ENCODE measurements around the gene COL4A2. TPM values are rescaled to one million over a fixed set of nuclear protein-coding genes. Genes with fewer than 3 reads are reported as not detected.

COL4A2 gene
- total RNA-seq, 2 experiments from 2014 or later, result not detected

GRCh38 chr13:110297766-110298504 lies 9.1 kb upstream of the COL4A2 start:
- H3K27me3 Mint-ChIP-seq (ENCODE audit: low read depth), result peaks cover 38% of the 10 kb centered on the region
- DNase-seq (no peak), ATAC-seq (no peak)
- H3K4me3 Mint-ChIP-seq, result no peak overlapping the region
- H3K27ac Mint-ChIP-seq, result no peak overlapping the region
- H3K36me3 Mint-ChIP-seq (ENCODE audit: low read depth), result no peaks in the 10 kb centered on the region
- H3K9me3 Mint-ChIP-seq (ENCODE audit: insufficient read depth), result no peaks in the 10 kb centered on the region
- peaks cover 4% of the 10 kb centered on the region for H3K4me1 Mint-ChIP-seq (ENCODE audit: low read depth)
- ChIA-PET CTCF (no interaction called here), POLR2A (no interaction called here)

DNA sequence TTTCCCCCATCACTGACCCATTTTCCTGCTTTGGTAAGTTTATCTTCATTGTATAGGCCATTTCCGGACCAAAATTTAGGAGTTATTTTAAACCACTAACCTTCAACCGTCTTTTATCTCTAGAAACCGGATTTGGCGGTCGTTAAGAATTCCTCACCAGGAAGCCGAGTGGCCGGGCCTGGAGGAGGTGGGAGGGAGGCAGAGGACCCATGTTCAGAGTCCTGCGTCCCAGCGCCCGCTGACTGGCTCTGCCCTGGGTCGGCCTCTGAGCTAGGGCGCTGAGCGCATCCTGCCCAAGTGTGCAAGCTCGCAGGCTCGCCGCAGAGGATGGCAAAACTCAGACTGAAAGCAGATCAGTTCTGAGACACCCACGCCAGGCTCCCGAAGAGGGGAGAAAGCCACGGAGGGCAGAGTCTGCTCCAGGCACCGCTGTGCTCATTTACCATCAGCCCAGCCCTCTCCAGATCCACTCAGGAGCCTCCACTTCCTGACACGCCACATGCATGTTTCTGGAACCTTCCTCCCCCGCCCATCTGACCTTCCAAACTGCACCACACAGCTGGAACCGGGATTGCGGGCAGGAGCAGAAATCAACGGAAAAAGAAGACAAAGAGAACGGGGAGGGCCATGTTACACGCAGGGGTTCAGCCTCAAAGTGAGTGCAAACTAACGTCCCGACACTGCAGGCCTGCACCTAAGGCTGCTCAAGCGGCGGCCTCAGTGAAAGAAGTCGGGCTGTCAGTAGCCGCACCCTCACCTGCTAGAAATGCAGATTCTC lies 8.4 kb upstream of the COL4A2 start:
- Mint-ChIP-seq H3K27ac (no peak overlapping the region), H3K4me3 (no peak overlapping the region), H3K27me3 (ENCODE audit: low read depth) (peaks cover 43% of the 10 kb centered on the region), H3K4me1 (ENCODE audit: low read depth) (peaks cover 4% of the 10 kb centered on the region), H3K9me3 (ENCODE audit: insufficient read depth) (no peaks in the 10 kb centered on the region), H3K36me3 (ENCODE audit: low read depth) (no peaks in the 10 kb centered on the region)
- ChIA-PET CTCF (no interaction called here), POLR2A (no interaction called here)
- no peak for ATAC-seq
- no peak for DNase-seq

- no peak overlapping the region for H3K4me3 Mint-ChIP-seq
- DNase-seq (no peak), ATAC-seq (no peak)
- H3K9me3 Mint-ChIP-seq (ENCODE audit: insufficient read depth), result no peaks in the 10 kb centered on the region
- CTCF ChIA-PET, result no interaction called here
- no peak overlapping the region for H3K27ac Mint-ChIP-seq
- no peaks in the 10 kb centered on the region for H3K36me3 Mint-ChIP-seq (ENCODE audit: low read depth)
- H3K27me3 Mint-ChIP-seq (ENCODE audit: low read depth), result peaks cover 45% of the 10 kb centered on the region
- POLR2A ChIA-PET, result no interaction called here
- H3K4me1 Mint-ChIP-seq (ENCODE audit: low read depth), result peaks cover 4% of the 10 kb centered on the region
Measured at GRCh38 chr13:110299283-110299840, 7.7 kb upstream of the COL4A2 start.

- POLR2A ChIA-PET, result no interaction called here
- Mint-ChIP-seq H3K9me3 (ENCODE audit: insufficient read depth) (no peaks in the 10 kb centered on the region), H3K4me1 (ENCODE audit: low read depth) (peaks cover 4% of the 10 kb centered on the region), H3K36me3 (ENCODE audit: low read depth) (no peaks in the 10 kb centered on the region), H3K27me3 (ENCODE audit: low read depth) (peaks cover 54% of the 10 kb centered on the region), H3K27ac (no peak overlapping the region), H3K4me3 (no peak overlapping the region)
- DNase-seq, result no peak
- ATAC-seq, result no peak
- CTCF ChIA-PET, result no interaction called here
Measured at GRCh38 chr13:110300090-110300815, 6.8 kb upstream of the COL4A2 start.

GRCh38 chr13:110301083-110301482 lies 6.0 kb upstream of the COL4A2 start:
- no peaks in the 10 kb centered on the region for H3K36me3 Mint-ChIP-seq (ENCODE audit: low read depth)
- POLR2A ChIA-PET, result no interaction called here
- no peak overlapping the region for H3K4me3 Mint-ChIP-seq
- H3K9me3 Mint-ChIP-seq (ENCODE audit: insufficient read depth), result no peaks in the 10 kb centered on the region
- peaks cover 62% of the 10 kb centered on the region for H3K27me3 Mint-ChIP-seq (ENCODE audit: low read depth)
- ATAC-seq, result no peak
- no peak overlapping the region for H3K27ac Mint-ChIP-seq
- CTCF ChIA-PET, result no interaction called here
- no peak for DNase-seq
- peaks cover 4% of the 10 kb centered on the region for H3K4me1 Mint-ChIP-seq (ENCODE audit: low read depth)

- POLR2A ChIA-PET, result no interaction called here
- H3K27ac Mint-ChIP-seq, result no peak overlapping the region
- peaks cover 4% of the 10 kb centered on the region for H3K4me1 Mint-ChIP-seq (ENCODE audit: low read depth)
- H3K27me3 Mint-ChIP-seq (ENCODE audit: low read depth), result peaks cover 65% of the 10 kb centered on the region
- no peak overlapping the region for H3K4me3 Mint-ChIP-seq
- H3K36me3 Mint-ChIP-seq (ENCODE audit: low read depth), result no peaks in the 10 kb centered on the region
- ATAC-seq (no peak), DNase-seq (no peak)
- CTCF ChIA-PET, result no interaction called here
- H3K9me3 Mint-ChIP-seq (ENCODE audit: insufficient read depth), result no peaks in the 10 kb centered on the region
Measured at GRCh38 chr13:110301606-110302553, 5.2 kb upstream of the COL4A2 start.

- POLR2A ChIA-PET, result no interaction called here
- Mint-ChIP-seq H3K27ac (no peak overlapping the region), H3K27me3 (ENCODE audit: low read depth) (peaks cover 63% of the 10 kb centered on the region), H3K36me3 (ENCODE audit: low read depth) (peaks cover 1% of the 10 kb centered on the region), H3K4me3 (no peak overlapping the region), H3K9me3 (ENCODE audit: insufficient read depth) (no peaks in the 10 kb centered on the region), H3K4me1 (ENCODE audit: low read depth) (peaks cover 5% of the 10 kb centered on the region)
- no peak for DNase-seq
- CTCF ChIA-PET, result no interaction called here
- no peak for ATAC-seq
Measured at GRCh38 chr13:110302997-110303396, 4.1 kb upstream of the COL4A2 start.

DNA sequence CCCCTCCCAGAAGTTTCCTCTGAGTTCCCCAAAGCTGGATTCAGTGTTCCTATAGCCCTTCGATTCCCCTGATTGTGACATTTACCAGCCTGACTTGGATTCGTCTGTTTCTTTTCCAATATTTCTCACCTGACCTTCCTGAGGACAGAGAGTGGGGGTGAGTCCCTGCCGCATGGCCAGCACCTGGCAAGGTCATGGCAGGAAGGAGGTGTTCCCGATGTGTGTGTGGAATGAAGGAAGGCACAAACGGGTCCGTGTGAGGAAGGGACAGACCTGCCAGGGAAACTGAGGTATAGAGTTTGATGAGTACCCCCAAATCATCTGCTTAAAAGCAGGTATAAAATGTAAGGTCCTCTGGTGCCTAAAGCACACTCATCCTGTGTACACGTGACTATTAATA lies 3.4 kb upstream of the COL4A2 start:
- Mint-ChIP-seq H3K4me3 (no peak overlapping the region), H3K27me3 (ENCODE audit: low read depth) (peaks cover 65% of the 10 kb centered on the region), H3K36me3 (ENCODE audit: low read depth) (peaks cover 6% of the 10 kb centered on the region), H3K4me1 (ENCODE audit: low read depth) (peaks cover 5% of the 10 kb centered on the region), H3K27ac (no peak overlapping the region), H3K9me3 (ENCODE audit: insufficient read depth) (no peaks in the 10 kb centered on the region)
- ATAC-seq (no peak), DNase-seq (no peak)
- CTCF ChIA-PET, result no interaction called here
- POLR2A ChIA-PET, result no interaction called here

DNA sequence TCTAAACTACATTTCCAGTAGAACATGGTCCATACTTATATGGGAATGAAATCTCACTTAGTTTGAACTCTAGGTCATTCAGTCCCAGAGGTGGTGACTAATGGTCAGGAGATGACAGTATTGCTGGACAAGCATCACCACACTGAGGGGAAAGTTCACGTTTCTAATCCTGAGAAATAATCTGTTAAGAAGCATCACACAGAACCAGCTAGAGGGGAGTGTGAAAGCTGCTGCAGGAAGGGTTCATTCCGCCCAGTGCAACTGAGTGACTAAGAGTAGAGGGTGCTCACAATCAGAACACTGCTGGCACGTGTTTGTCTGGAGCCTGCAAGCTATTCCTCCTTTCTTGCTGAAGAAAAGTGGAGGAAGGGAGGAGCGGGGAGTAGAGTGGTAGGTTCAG lies 2.8 kb upstream of the COL4A2 start:
- POLR2A ChIA-PET, result no interaction called here
- H3K4me1 Mint-ChIP-seq (ENCODE audit: low read depth), result peaks cover 5% of the 10 kb centered on the region
- no peak overlapping the region for H3K4me3 Mint-ChIP-seq
- H3K9me3 Mint-ChIP-seq (ENCODE audit: insufficient read depth), result no peaks in the 10 kb centered on the region
- peaks cover 6% of the 10 kb centered on the region for H3K36me3 Mint-ChIP-seq (ENCODE audit: low read depth)
- no peak for DNase-seq
- H3K27ac Mint-ChIP-seq, result no peak overlapping the region
- CTCF ChIA-PET, result no interaction called here
- peaks cover 65% of the 10 kb centered on the region for H3K27me3 Mint-ChIP-seq (ENCODE audit: low read depth)
- ATAC-seq, result no peak

DNA sequence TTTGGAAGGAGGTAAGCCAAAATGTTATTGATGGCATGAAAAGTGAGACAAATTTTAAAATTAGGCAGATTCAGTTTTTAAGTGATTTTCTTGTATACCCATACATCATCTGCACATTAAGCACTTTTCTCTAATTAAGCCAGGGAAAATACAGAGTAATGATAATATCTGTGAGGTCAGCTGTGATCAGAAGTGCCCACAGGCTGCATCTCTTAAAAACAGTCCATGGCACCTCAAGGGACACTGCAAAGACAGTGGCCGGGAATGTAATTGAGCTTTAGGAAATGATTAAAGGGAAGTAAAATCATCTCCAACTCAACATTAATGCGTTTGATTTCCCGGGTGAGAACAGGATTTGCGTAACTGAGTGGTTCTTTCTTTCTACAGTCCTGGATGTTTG lies 2.1 kb upstream of the COL4A2 start:
- ChIA-PET POLR2A (no interaction called here), CTCF (no interaction called here)
- H3K4me3 Mint-ChIP-seq, result no peak overlapping the region

DNA sequence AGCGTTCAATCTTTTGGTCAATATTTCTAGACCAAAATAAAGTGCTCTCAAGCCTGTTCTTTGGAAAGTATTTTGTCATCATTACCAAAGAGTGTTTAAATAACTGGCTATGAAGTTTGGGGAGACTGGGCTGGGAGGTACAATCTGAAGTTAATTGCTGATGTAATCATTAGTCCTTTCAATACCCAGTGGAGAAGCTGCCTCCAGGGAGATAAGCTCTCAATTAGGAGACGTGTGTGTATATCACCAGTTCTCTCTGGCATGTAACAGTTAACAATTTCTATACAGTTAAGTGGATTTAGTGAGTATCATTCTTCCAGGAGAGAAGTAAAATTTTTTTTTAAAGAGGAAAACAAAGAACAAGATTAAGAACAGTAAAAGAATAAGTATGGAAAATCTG lies 1.5 kb upstream of the COL4A2 start:
- ChIA-PET CTCF (no interaction called here), POLR2A (no interaction called here)
- no peak overlapping the region for H3K4me3 Mint-ChIP-seq
- no peak for DNase-seq
- H3K27ac Mint-ChIP-seq, result no peak overlapping the region
- peaks cover 67% of the 10 kb centered on the region for H3K27me3 Mint-ChIP-seq (ENCODE audit: low read depth)
- peaks cover 5% of the 10 kb centered on the region for H3K4me1 Mint-ChIP-seq (ENCODE audit: low read depth)
- H3K36me3 Mint-ChIP-seq (ENCODE audit: low read depth), result peaks cover 6% of the 10 kb centered on the region
- ATAC-seq, result no peak
- H3K9me3 Mint-ChIP-seq (ENCODE audit: insufficient read depth), result no peaks in the 10 kb centered on the region

More for the DNA sequence above, 2.1 kb upstream of the COL4A2 start:
- no peaks in the 10 kb centered on the region for H3K9me3 Mint-ChIP-seq (ENCODE audit: insufficient read depth)
- DNase-seq (no peak), ATAC-seq (no peak)
- H3K27me3 Mint-ChIP-seq (ENCODE audit: low read depth), result peaks cover 68% of the 10 kb centered on the region
- H3K27ac Mint-ChIP-seq, result no peak overlapping the region
- H3K36me3 Mint-ChIP-seq (ENCODE audit: low read depth), result peaks cover 6% of the 10 kb centered on the region
- peaks cover 5% of the 10 kb centered on the region for H3K4me1 Mint-ChIP-seq (ENCODE audit: low read depth)

Data from activated CD8-positive, alpha-beta T cell treated with anti-CD3 and anti-CD28 coated beads, Interleukin-2, amount 10 ng/mL, durations not matched to agents 7 days and 5 days (primary cell).